Activated CD4-positive, alpha-beta T cell treated with anti-CD3 and anti-CD28 coated beads for 36 hours (primary cell): ENCODE measurements around the gene OSGIN1. TPM values are rescaled to one million over a fixed set of nuclear protein-coding genes. Genes with fewer than 3 reads are reported as not detected.

Experiments used
- ATAC-seq: fragments of 200-7000 bp; cut with Tn5 transposase; one replicate; pipeline ENCODE4 v1.10.0; 2021; ENCODE audit warnings: mild to moderate bottlenecking, moderate library complexity
- CTCF ChIA-PET: fragments of 350-600 bp; sonication (Branson Sonifier 250); formaldehyde crosslinking; loops from one replicate; lab custom pipeline; 2021; ENCODE audit warnings: antibody characterized with exemption; lab: Charles Lee
- POLR2A ChIA-PET: fragments of 350-600 bp; sonication (Branson Sonifier 250); formaldehyde crosslinking; loops from one replicate; lab custom pipeline; 2021; ENCODE audit warnings: antibody characterized with exemption, inconsistent platforms; lab: Charles Lee
- DNase-seq: peaks from one replicate; pipeline ENCODE4 v3.0.0-alpha.2; 2020
- H3K27ac Mint-ChIP-seq: one replicate; pipeline ENCODE4 v1.8.0; 2021; ENCODE audit warnings: mixed read lengths
- H3K27me3 Mint-ChIP-seq: one replicate; pipeline ENCODE4 v1.8.0; 2021; ENCODE audit warnings: mixed read lengths
- H3K36me3 Mint-ChIP-seq: one replicate; pipeline ENCODE4 v1.8.0; 2021; ENCODE audit warnings: low read depth, mixed read lengths
- H3K4me1 Mint-ChIP-seq: one replicate; pipeline ENCODE4 v1.8.0; 2021; ENCODE audit warnings: mixed read lengths
- H3K4me3 Mint-ChIP-seq: one replicate; pipeline ENCODE4 v1.8.0; 2021; ENCODE audit warnings: mild to moderate bottlenecking, moderate library complexity, mixed read lengths
- H3K9me3 Mint-ChIP-seq: one replicate; pipeline ENCODE4 v1.8.0; 2021; ENCODE audit warnings: low read depth, mixed read lengths
- intact Hi-C, 2 experiments: fragments of 100-400 bp; cut with DNase I in 1 of 2; cut with micrococcal nuclease in 1 of 2; formaldehyde crosslinking; loops; one replicate each; pipeline versions ENCODE4 v1.14.2 to v1.15.1; 2022 to 2024; cut with DNase I, micrococcal nuclease
- total RNA-seq, 2 experiments: library from RNA; stranded (reverse); gene quantifications; one replicate each; pipeline ENCODE4 v1.2.3, GENCODE V29; 2021

The OSGIN1 gene
- total RNA-seq, 2 experiments from 2014 or later: 0.75 to 1.0 TPM

DNA sequence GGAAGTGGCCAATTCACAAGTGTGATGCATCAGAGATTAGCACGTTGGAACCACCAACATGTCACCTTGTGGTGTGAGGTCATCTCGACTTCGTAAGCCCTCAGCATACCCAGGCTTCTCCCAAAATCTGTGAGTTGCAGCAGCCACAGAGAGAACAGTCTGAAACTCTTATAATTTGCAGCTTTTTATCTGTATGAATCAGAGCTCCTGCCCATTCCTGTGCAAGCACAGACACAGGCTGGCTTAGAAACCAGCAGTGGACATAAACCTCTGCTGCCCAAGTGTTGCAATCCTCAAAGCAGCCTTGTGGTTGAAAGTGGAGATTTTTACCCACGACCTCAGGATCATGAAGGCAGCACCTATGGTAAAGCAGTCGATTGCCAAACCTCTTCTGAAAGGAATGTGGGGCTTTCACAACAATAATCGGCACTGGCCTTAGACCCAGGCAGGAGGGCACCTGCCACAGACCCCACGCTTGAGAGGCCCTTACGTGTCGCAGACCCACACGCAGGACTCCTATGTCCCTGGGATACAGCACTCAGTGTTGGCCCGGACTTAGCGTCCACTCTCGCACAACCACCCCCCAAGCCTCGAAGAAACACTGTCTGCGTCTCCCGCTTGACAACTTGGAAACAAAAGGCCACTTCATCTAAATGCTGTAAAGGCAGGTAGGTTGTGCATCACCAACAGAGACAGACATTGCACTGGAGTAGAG, 24.5 kb upstream of the OSGIN1 start:
- Mint-ChIP-seq H3K27ac (no peak overlapping the region), H3K4me3 (no peak overlapping the region), H3K4me1 (no peaks in the 10 kb centered on the region), H3K27me3 (no peaks in the 10 kb centered on the region), H3K36me3 (no peaks in the 10 kb centered on the region), H3K9me3 (no peaks in the 10 kb centered on the region)
- intact Hi-C loops: no loop called here
- ATAC-seq (no peak), DNase-seq (no peak)
- POLR2A ChIA-PET: no interaction called here
- CTCF ChIA-PET: interaction anchor here (0.6 to 2.5 kb wide), 4 partner anchors 17 to 84 kb away, joined by 3 to 7 read pairs (median 4); no protein-coding TSS in a partner anchor

GRCh38 chr16:83929811-83930555, 23.1 kb upstream of the OSGIN1 start:
- no peak overlapping the region for H3K27ac Mint-ChIP-seq
- no peaks in the 10 kb centered on the region for H3K4me1 Mint-ChIP-seq
- H3K4me3 Mint-ChIP-seq: no peak overlapping the region
- no peaks in the 10 kb centered on the region for H3K36me3 Mint-ChIP-seq
- POLR2A ChIA-PET: no interaction called here
- H3K9me3 Mint-ChIP-seq: no peaks in the 10 kb centered on the region
- CTCF ChIA-PET: interaction anchor here (1.0 to 1.1 kb wide), 2 partner anchors 26 to 136 kb away, joined by 4 read pairs; no protein-coding TSS in a partner anchor
- intact Hi-C loops: no loop called here
- no peak for ATAC-seq
- no peaks in the 10 kb centered on the region for H3K27me3 Mint-ChIP-seq
- no peak for DNase-seq

DNA sequence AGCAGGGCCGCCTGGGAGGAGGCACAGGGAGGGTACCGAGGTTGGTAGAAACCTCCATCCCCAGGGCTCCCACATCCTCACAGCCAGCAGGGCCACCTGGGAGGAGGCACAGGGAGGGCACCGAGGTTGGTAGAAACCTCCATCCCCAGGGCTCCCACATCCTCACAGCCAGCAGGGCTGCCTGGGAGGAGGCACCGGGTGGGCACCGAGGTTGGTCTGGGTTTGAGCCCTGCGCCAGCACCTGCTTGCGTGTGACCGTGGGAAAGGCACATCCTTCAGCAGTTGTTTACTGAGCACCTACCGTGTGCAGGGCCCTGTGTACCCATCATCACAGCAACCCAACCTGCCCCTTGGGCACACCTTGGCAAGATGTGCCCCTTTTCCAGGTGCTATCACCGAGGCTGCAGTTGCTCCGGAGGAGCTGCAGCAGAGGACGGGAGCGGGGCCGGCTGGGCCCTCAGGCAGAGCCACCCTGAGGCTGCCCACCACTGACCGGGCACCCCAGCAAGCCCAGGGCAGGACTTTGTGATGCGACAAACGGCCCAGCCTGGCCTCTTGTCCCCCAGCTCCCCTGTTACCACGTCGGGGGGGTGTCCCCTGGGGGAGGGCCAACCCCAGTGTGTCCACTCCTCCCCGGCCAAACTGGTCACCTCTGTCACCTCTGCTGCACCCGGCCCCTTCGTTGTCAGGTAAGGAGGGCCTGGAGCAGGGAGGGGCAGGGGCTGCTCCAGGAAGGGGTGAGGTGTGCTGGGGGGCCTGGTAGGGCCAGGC, 22.1 kb upstream of the OSGIN1 start:
- Mint-ChIP-seq H3K27ac (no peak overlapping the region), H3K27me3 (no peaks in the 10 kb centered on the region), H3K4me1 (no peaks in the 10 kb centered on the region), H3K36me3 (no peaks in the 10 kb centered on the region), H3K4me3 (no peak overlapping the region), H3K9me3 (no peaks in the 10 kb centered on the region)
- ChIA-PET CTCF (interaction anchor here (0.7 kb wide), 1 partner anchor 134 kb away, joined by 4 read pairs; no protein-coding TSS in a partner anchor), POLR2A (no interaction called here)
- ATAC-seq: no peak
- intact Hi-C loops: no loop called here
- no peak for DNase-seq

- ATAC-seq (no peak), DNase-seq (no peak)
- ChIA-PET POLR2A (no interaction called here), CTCF (no interaction called here)
- Mint-ChIP-seq H3K4me1 (no peaks in the 10 kb centered on the region), H3K36me3 (no peaks in the 10 kb centered on the region), H3K27me3 (no peaks in the 10 kb centered on the region), H3K4me3 (no peak overlapping the region), H3K9me3 (no peaks in the 10 kb centered on the region), H3K27ac (no peak overlapping the region)
- intact Hi-C loops: no loop called here
Observed at GRCh38 chr16:83931556-83931955, 21.5 kb upstream of the OSGIN1 start.

GRCh38 chr16:83932304-83932703, 20.7 kb upstream of the OSGIN1 start:
- ATAC-seq (no peak), DNase-seq (no peak)
- H3K27me3 Mint-ChIP-seq: no peaks in the 10 kb centered on the region
- POLR2A ChIA-PET: no interaction called here
- H3K27ac Mint-ChIP-seq: no peak overlapping the region
- H3K9me3 Mint-ChIP-seq: no peaks in the 10 kb centered on the region
- intact Hi-C loops: no loop called here
- no peak overlapping the region for H3K4me3 Mint-ChIP-seq
- CTCF ChIA-PET: no interaction called here
- no peaks in the 10 kb centered on the region for H3K4me1 Mint-ChIP-seq
- no peaks in the 10 kb centered on the region for H3K36me3 Mint-ChIP-seq

- CTCF ChIA-PET: interaction anchor here (0.7 kb wide), 1 partner anchor 44 kb away, joined by 4 read pairs; no protein-coding TSS in a partner anchor
- Mint-ChIP-seq H3K27ac (no peak overlapping the region), H3K4me1 (no peaks in the 10 kb centered on the region), H3K9me3 (no peaks in the 10 kb centered on the region), H3K36me3 (no peaks in the 10 kb centered on the region), H3K4me3 (no peak overlapping the region), H3K27me3 (no peaks in the 10 kb centered on the region)
- POLR2A ChIA-PET: no interaction called here
- DNase-seq: no peak
- ATAC-seq: no peak
- intact Hi-C loops: no loop called here
Observed at GRCh38 chr16:83932955-83933673, 19.9 kb upstream of the OSGIN1 start.

DNA sequence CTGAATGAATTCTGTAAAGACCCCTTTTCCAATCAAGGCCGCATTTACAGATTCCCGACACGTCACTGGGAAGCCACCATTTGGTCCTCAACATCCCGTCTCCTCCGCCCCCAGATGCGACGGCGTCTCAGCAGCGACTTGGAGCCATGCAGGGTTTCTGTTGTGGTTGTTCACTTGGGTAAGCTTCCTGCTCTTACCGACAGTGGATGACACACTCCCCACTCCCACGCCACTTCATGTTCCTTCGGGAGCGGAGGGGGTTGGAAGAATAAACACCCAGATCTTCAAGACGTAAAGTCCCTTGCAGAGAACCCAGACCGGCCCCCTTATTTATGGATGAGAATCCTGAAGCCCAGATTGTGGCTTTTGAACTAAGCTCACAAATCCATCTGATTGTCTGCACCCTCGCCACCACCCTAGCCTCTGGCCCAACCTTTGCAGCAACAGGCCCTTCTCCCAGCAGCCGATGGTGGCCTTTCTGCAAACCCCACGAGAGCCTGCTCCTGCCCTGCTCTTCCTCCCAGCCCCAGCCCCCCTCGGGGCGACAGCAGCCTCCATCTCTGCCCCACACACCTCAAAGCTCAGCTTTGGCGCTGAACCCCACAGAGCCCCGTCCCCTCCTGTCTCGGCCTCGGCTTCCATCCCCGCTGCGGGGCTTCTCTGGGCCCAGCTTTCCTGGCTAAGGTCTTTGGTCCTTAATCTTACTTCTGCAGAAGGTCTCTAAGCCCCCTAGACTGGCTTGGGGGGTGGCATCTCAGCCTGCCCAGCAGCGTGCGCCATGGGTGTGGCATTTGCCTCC, 19.0 kb upstream of the OSGIN1 start:
- no peak overlapping the region for H3K27ac Mint-ChIP-seq
- H3K9me3 Mint-ChIP-seq: no peaks in the 10 kb centered on the region
- no peak overlapping the region for H3K4me3 Mint-ChIP-seq

DNA sequence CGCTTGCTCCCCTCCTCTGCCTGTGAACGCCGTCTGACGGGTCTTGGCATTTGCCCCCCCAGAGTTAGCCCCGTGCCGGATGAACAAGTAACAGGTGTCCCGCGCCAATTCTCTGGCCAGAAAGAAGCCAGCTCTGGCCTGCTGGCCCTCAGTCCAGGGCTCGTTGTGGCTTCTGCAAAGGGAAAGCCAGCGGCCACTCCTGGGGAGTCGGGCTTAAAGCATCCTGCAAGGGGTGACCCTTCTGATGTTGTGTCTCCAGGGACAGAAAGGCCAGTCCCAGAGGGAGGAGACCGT, 18.4 kb upstream of the OSGIN1 start:
- Mint-ChIP-seq H3K27ac (no peak overlapping the region), H3K27me3 (no peaks in the 10 kb centered on the region), H3K4me3 (no peak overlapping the region), H3K36me3 (no peaks in the 10 kb centered on the region), H3K4me1 (peaks cover 4% of the 10 kb centered on the region), H3K9me3 (no peaks in the 10 kb centered on the region)
- ATAC-seq (no peak), DNase-seq (no peak)
- intact Hi-C loops: no loop called here
- CTCF ChIA-PET: no interaction called here
- POLR2A ChIA-PET: no interaction called here

More for the DNA sequence above, 19.0 kb upstream of the OSGIN1 start:
- H3K4me1 Mint-ChIP-seq: no peaks in the 10 kb centered on the region
- ChIA-PET POLR2A (no interaction called here), CTCF (no interaction called here)
- intact Hi-C loops: no loop called here
- H3K27me3 Mint-ChIP-seq: no peaks in the 10 kb centered on the region
- DNase-seq: no peak
- no peak for ATAC-seq
- H3K36me3 Mint-ChIP-seq: no peaks in the 10 kb centered on the region

GRCh38 chr16:83935005-83935857, 17.8 kb upstream of the OSGIN1 start:
- H3K4me3 Mint-ChIP-seq: no peak overlapping the region
- ChIA-PET POLR2A (no interaction called here), CTCF (interaction anchor here (0.6 to 2.1 kb wide), 3 partner anchors 9 to 894 kb away, joined by 3 to 9 read pairs (median 3); no protein-coding TSS in a partner anchor)
- DNase-seq (no peak), ATAC-seq (no peak)
- no peaks in the 10 kb centered on the region for H3K27me3 Mint-ChIP-seq
- H3K4me1 Mint-ChIP-seq: peaks cover 4% of the 10 kb centered on the region
- intact Hi-C loops: no loop called here
- H3K36me3 Mint-ChIP-seq: no peaks in the 10 kb centered on the region
- no peaks in the 10 kb centered on the region for H3K9me3 Mint-ChIP-seq
- no peak overlapping the region for H3K27ac Mint-ChIP-seq

GRCh38 chr16:83935858-83936255, 17.2 kb upstream of the OSGIN1 start:
- ATAC-seq: no peak
- Mint-ChIP-seq H3K27ac (no peak overlapping the region), H3K36me3 (no peaks in the 10 kb centered on the region), H3K27me3 (no peaks in the 10 kb centered on the region), H3K4me3 (no peak overlapping the region), H3K9me3 (no peaks in the 10 kb centered on the region), H3K4me1 (peaks cover 4% of the 10 kb centered on the region)
- ChIA-PET CTCF (interaction anchor here (0.6 to 2.1 kb wide), 3 partner anchors 9 to 893 kb away, joined by 3 to 9 read pairs (median 3); no protein-coding TSS in a partner anchor), POLR2A (no interaction called here)
- intact Hi-C loops: no loop called here
- no peak for DNase-seq
